Measurements from ENCODE around the gene DNER.
"Not testable (repeated sequence)": the region's sequence is repeated elsewhere in the genome, so short reads cannot be mapped to it uniquely, and the experiment has no call there.

Gene DNER

GRCh38 chr2:229380101-229380625, 334.2 kb downstream of the DNER start:
- DNase-seq = no peak

- DNase-seq = no peak
These were observed 336.0 kb downstream of the DNER start for GRCh38 chr2:229378386-229378785.

GRCh38 chr2:229376866-229377265, 337.5 kb downstream of the DNER start:
- peak; percentile 59 for DNase-seq

- peak; percentile 48 for DNase-seq
These were observed 339.1 kb downstream of the DNER start for GRCh38 chr2:229375251-229375650.

- not testable (repeated sequence) for DNase-seq
These were observed 341.0 kb downstream of the DNER start for GRCh38 chr2:229373311-229373710.

GRCh38 chr2:229372207-229372606, 342.1 kb downstream of the DNER start:
- no peak for DNase-seq

GRCh38 chr2:229371086-229371485, 343.3 kb downstream of the DNER start:
- no peak for DNase-seq

- DNase-seq = no peak
These were observed 343.8 kb downstream of the DNER start for GRCh38 chr2:229370509-229370908.

GRCh38 chr2:229363185-229363814, 351.1 kb downstream of the DNER start:
- no peak for DNase-seq

GRCh38 chr2:229350883-229351282, 363.5 kb downstream of the DNER start:
- no peak for DNase-seq

- no peak for DNase-seq
These were observed 364.1 kb downstream of the DNER start for GRCh38 chr2:229350117-229350805.

- peak; percentile 10 for DNase-seq
These were observed 366.2 kb downstream of the DNER start for GRCh38 chr2:229348128-229348527.

GRCh38 chr2:229346816-229347540, 367.4 kb downstream of the DNER start:
- no peak for DNase-seq

- DNase-seq = no peak
These were observed 369.4 kb downstream of the DNER start for GRCh38 chr2:229344955-229345354.

GRCh38 chr2:229344151-229344551, 370.2 kb downstream of the DNER start:
- DNase-seq = no peak

GRCh38 chr2:229343661-229344060, 370.7 kb downstream of the DNER start:
- no peak for DNase-seq

- DNase-seq = peak; percentile 15
These were observed 372.0 kb downstream of the DNER start for GRCh38 chr2:229342376-229342775.

GRCh38 chr2:229340086-229340760, 374.1 kb downstream of the DNER start:
- no peak for DNase-seq

- no peak for DNase-seq
These were observed 374.7 kb downstream of the DNER start for GRCh38 chr2:229339618-229340017.

- DNase-seq = not testable (repeated sequence)
These were observed 375.2 kb downstream of the DNER start for GRCh38 chr2:229339171-229339570.

GRCh38 chr2:229335877-229336346, 378.4 kb downstream of the DNER start:
- no peak for DNase-seq

- no peak for DNase-seq
These were observed 379.0 kb downstream of the DNER start for GRCh38 chr2:229335330-229335729.

GRCh38 chr2:229330952-229331351, 383.4 kb downstream of the DNER start:
- DNase-seq = no peak

Data from NCI-H226 (cell line).